NCI-H82 (cell line): ENCODE measurements around the gene TMTC2.

Experiments
- DNase-seq: peaks from one replicate; lab custom pipeline; 2025; lab: John Stamatoyannopoulos, UW

Gene TMTC2

GRCh38 chr12:83015390-83016217, 328.9 kb downstream of the TMTC2 start:
- no peak for DNase-seq

- DNase-seq, result no peak
These were observed 329.6 kb downstream of the TMTC2 start for GRCh38 chr12:83016218-83016835.

- no peak for DNase-seq
These were observed 330.3 kb downstream of the TMTC2 start for GRCh38 chr12:83016991-83017390.

- peak; percentile 41 for DNase-seq
These were observed 331.4 kb downstream of the TMTC2 start for GRCh38 chr12:83018088-83018487.

- DNase-seq, result no peak
These were observed 340.5 kb downstream of the TMTC2 start for GRCh38 chr12:83027021-83027723.

- DNase-seq, result no peak
These were observed 344.5 kb downstream of the TMTC2 start for GRCh38 chr12:83031196-83031595.

GRCh38 chr12:83036847-83037246, 350.1 kb downstream of the TMTC2 start:
- no peak for DNase-seq

GRCh38 chr12:83039413-83039812, 352.7 kb downstream of the TMTC2 start:
- DNase-seq, result no peak

- DNase-seq, result no peak
These were observed 353.6 kb downstream of the TMTC2 start for GRCh38 chr12:83040339-83040738.

GRCh38 chr12:83040991-83041390, 354.3 kb downstream of the TMTC2 start:
- peak; percentile 53 for DNase-seq

GRCh38 chr12:83042441-83043200, 355.9 kb downstream of the TMTC2 start:
- peak; percentile 57 for DNase-seq

GRCh38 chr12:83044736-83045135, 358.0 kb downstream of the TMTC2 start:
- DNase-seq, result no peak

GRCh38 chr12:83046019-83046418, 359.3 kb downstream of the TMTC2 start:
- no peak for DNase-seq

- DNase-seq, result no peak
These were observed 362.6 kb downstream of the TMTC2 start for GRCh38 chr12:83049306-83049705.

GRCh38 chr12:83052890-83053541, 366.3 kb downstream of the TMTC2 start:
- DNase-seq, result no peak

GRCh38 chr12:83057436-83057835, 370.7 kb downstream of the TMTC2 start:
- DNase-seq, result no peak

GRCh38 chr12:83059107-83059506, 372.4 kb downstream of the TMTC2 start:
- no peak for DNase-seq

- DNase-seq, result no peak
These were observed 378.9 kb downstream of the TMTC2 start for GRCh38 chr12:83065562-83065961.

GRCh38 chr12:83067981-83068380, 381.3 kb downstream of the TMTC2 start:
- no peak for DNase-seq

GRCh38 chr12:83074358-83074894, 387.7 kb downstream of the TMTC2 start:
- no peak for DNase-seq

- no peak for DNase-seq
These were observed 388.8 kb downstream of the TMTC2 start for GRCh38 chr12:83075471-83075870.
